ENCODE measurements around the gene HHAT. TPM values are rescaled to one million over a fixed set of nuclear protein-coding genes. Genes with fewer than 3 reads are reported as not detected.

HHAT gene
- polyA plus RNA-seq, 2 donors: 1.6 to 1.8 TPM

Other genes starting within 250 kb of the HHAT start
- gene SERTAD4, start 96.1 kb upstream of the HHAT start, polyA plus RNA-seq: 1 to 10 TPM; 3.0 to 4.2 TPM